GM19463 (cell line): Measurements from ENCODE around the gene NT5C1B.

Experiments
- ATAC-seq: cut with Tn5 transposase; IDR thresholded peaks from one replicate; pipeline ENCODE4 v1.9.1; 2021; ENCODE audit warnings: mild to moderate bottlenecking, moderate library complexity; ENCODE audit not compliant: unreplicated experiment

NT5C1B gene

GRCh38 chr2:18518116-18519111, 71.0 kb downstream of the NT5C1B start:
- no peak for ATAC-seq

DNA sequence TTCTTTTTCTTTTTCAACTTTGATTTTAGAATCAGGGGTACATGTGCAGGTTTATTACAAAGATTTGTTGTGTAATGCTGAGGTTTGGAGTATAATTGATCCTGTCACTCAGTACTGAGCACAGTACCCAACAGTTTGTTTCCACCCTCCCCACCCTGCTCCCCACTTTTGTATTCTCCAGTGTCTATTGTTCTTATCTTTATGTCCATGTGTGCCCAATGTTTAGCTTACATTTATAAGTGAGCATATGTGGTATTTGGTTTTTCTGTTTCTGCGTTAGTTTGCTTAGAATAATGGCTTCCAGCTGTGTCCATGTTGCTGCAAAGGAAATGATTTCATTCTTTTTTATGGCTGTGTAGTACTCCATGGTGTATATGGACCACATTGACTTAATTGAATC, 72.0 kb downstream of the NT5C1B start:
- ATAC-seq, result no peak

- ATAC-seq, result no peak
Measured at GRCh38 chr2:18516112-18516511, 73.3 kb downstream of the NT5C1B start.

- no peak for ATAC-seq
Measured at GRCh38 chr2:18514526-18515461, 74.6 kb downstream of the NT5C1B start.
